ENCODE results near the gene SUCLG1. TPM values are rescaled to one million over a fixed set of nuclear protein-coding genes. Genes with fewer than 3 reads are reported as not detected.

SUCLG1 gene
- total RNA-seq, 1 donor = 66.1 TPM

DNA sequence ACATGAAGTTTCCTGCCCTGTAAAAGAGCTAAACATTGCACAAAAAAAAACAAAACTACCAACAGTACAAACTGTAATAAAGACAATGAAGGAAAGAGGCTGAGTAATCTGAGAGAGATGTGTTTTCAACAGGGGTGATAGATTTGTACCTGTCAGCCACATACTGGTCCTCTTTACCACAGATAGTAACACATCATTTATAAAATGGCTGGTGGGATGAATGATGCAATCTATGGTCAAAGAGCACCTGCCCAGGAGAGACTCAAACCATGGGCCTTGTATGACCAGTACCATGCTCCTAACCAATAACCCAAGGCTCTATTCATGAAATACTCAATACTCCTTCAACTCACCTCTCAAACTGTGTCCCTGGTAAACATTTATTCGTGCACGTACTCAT lies 4.5 kb downstream of the SUCLG1 start:
- TF ChIP-seq, protein P1, sequence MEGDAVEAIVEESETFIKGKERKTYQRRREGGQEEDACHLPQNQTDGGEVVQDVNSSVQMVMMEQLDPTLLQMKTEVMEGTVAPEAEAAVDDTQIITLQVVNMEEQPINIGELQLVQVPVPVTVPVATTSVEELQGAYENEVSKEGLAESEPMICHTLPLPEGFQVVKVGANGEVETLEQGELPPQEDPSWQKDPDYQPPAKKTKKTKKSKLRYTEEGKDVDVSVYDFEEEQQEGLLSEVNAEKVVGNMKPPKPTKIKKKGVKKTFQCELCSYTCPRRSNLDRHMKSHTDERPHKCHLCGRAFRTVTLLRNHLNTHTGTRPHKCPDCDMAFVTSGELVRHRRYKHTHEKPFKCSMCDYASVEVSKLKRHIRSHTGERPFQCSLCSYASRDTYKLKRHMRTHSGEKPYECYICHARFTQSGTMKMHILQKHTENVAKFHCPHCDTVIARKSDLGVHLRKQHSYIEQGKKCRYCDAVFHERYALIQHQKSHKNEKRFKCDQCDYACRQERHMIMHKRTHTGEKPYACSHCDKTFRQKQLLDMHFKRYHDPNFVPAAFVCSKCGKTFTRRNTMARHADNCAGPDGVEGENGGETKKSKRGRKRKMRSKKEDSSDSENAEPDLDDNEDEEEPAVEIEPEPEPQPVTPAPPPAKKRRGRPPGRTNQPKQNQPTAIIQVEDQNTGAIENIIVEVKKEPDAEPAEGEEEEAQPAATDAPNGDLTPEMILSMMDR (IDR thresholded peaks at IDR 0.05; ENCODE audit: insufficient read depth, low read depth, low read length) = no peak
- no peak overlapping the region for H3K4me3 ChIP-seq (ENCODE audit: low read depth, low read length)
- DNase-seq (ENCODE audit: low read depth) = no peak

DNA sequence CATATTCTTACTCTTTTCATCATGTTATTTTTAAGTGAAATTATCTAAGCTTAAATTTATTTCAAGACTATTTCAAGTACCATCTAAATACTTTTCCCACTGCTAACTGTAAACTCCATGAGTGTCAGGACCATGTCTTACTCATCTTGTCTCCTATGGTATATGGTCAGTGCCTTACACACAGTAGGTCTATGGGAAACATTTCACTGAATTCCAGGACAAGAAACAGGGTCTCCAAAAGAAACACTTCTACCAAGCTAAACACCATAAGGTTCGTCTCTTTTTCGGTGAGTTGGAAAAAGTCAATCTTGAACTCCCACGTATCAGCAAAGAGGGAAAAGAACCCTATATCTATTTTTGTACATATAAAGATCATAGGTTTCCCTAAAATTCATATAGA lies 6.5 kb downstream of the SUCLG1 start:
- TF ChIP-seq, protein P1 (IDR thresholded peaks at IDR 0.05; ENCODE audit: insufficient read depth, low read depth, low read length) = no peak
- DNase-seq (ENCODE audit: low read depth) = no peak
- no peak overlapping the region for H3K4me3 ChIP-seq (ENCODE audit: low read depth, low read length)

DNA sequence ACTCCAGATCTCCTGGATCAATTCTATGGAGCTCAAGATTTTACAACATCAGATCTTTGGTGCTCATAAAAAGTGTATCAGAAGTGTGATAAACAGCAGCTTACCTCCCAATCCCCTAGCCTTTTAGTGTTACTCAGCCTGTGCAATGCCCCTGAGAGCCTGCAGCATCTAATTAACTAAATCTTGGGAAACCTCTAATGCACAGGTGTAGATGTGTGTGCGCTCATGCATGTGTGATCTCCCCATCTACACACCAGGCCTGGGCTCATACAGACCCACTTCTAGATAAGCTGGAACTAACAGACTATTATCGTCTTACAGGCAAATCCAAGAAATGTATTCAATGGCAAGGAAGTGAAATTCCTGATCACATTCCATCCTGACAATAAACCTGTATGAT lies 7.5 kb downstream of the SUCLG1 start:
- no peak for DNase-seq (ENCODE audit: low read depth)
- TF ChIP-seq, protein P1 (IDR thresholded peaks at IDR 0.05; ENCODE audit: insufficient read depth, low read depth, low read length) = no peak
- H3K4me3 ChIP-seq (ENCODE audit: low read depth, low read length) = no peak overlapping the region

DNA sequence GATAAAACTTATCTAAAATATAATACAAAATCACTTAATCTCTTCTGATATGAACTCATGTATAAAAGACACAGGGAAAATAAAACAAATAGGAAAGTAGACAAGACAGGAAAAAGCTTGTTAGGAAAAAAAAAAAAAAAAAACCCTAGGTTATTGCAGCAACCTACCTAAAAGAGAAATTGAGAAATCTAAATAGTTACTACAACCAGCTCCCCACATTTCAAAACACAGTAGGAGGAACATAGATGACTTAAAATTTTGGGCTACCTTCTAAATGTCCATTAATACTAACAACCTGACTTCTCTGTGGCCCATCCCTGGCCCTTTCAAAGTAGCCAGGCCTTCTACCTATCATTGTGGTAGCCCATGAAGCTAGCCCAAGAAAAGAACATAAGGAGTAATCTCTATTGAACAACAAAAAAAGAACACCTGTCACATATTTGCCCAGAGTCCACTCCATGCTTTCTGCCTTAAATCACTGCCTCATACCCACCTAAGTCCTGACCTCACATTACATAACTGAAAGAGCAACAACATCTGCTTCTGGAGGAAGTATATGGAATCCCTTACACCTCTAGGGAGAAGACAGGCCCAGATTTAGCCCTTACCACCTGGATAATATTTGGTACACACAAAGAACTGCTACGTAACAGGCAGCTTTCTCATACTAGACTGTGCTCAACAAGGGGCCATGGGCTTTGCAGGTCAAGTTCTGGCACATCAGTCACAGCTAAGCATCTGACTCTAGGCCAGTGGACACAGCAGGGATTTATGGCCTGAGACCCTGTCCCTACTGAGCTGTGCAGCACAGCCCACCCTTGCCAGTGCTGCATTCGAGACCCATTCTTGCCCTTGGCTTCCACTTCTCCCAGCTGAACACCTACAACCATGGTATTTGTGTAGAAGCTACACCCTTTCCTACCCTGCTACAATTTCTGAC lies 8.5 kb downstream of the SUCLG1 start:
- no peak overlapping the region for H3K4me3 ChIP-seq (ENCODE audit: low read depth, low read length)
- no peak for DNase-seq (ENCODE audit: low read depth)
- TF ChIP-seq, protein P1 (IDR thresholded peaks at IDR 0.05; ENCODE audit: insufficient read depth, low read depth, low read length) = no peak

DNA sequence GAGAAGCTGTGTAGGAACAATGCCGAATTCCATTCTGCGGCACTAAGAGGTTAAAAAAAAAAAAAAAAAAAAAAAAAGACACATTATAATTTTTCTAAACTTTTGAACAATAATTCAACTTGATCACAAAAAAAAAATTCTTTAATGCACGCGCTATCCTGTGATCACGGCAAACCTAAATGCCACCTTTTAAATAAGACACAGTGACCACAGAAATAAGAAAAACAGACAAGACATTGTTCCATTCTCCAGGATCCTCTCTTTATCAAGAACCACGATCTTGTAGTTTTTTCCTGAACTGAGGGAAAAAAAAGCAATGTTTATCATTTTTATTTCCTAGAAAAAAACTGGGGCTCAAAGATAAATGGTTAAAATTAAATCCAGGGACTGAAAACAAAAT lies 9.4 kb downstream of the SUCLG1 start:
- no peak for DNase-seq (ENCODE audit: low read depth)
- TF ChIP-seq, protein P1 (IDR thresholded peaks at IDR 0.05; ENCODE audit: insufficient read depth, low read depth, low read length) = no peak
- H3K4me3 ChIP-seq (ENCODE audit: low read depth, low read length) = no peak overlapping the region

DNA sequence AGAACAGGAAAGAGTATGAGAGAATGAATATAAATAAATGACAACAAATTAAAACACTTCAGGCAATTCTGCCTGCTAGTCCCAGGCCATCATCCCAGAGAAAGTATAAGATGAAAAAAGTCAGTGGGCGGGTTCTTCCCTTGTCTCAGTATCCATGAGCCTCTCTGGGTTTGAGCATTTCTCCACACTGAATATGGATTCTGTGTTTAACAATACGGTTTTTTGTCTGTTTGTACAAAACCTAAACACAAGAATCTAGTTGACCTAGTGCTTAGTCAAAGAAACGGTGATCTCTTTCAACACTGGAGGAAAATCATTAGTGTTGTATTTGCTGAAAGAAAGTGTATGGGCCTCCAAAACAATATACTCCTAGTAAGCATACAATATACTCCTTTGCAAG lies 10.0 kb downstream of the SUCLG1 start:
- no peak overlapping the region for H3K4me3 ChIP-seq (ENCODE audit: low read depth, low read length)
- TF ChIP-seq, protein P1 (IDR thresholded peaks at IDR 0.05; ENCODE audit: insufficient read depth, low read depth, low read length) = no peak
- no peak for DNase-seq (ENCODE audit: low read depth)

All from fibroblast of villous mesenchyme (primary cell).